Measurements from ENCODE around the gene GABRA1.

Gene GABRA1

DNA sequence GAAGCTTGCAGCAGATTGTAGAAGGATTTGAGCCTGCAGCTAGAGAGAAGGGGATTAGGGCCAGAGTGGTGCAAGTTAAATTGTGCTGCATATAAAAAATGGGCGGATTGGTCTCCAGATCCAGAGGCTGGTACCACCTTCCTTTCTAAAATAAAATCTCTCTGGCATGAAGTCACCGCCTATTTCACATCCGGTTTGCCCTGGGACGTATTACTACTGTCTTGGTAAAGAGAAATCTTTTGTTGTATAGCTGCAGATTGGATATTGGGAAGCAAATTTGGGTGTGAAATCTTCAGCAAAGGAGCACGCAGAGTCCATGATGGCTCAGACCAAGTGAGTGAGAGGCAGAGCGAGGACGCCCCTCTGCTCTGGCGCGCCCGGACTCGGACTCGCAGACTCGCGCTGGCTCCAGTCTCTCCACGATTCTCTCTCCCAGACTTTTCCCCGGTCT is at the start of gene GABRA1:
GABRA1 (plus strand) TSS at position 180 of the 451 bp plus-strand sequence. CDS start 2,691 bp downstream, outside the sequence.
- DNase-seq: no peak

DNA sequence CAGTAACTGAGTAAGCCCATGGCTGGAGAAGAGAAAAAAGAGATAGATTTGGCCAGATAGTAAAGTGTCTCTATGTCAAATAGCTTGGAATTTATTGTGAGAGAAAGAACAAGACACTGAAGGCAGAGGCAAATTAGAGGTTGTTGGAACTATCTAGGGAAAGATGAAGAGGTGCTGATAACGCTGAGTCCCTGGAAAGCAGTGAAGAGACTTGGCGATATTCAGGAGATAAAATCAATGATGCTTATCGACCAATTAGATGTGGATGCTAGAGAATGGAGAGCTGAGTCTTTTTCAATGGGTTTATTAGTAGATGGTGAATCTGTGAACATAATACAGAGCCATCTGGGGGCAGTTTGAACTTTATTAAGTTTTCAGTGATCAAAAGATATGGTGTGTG is 48.6 kb upstream of the GABRA1 start:
- no peak for DNase-seq

DNA sequence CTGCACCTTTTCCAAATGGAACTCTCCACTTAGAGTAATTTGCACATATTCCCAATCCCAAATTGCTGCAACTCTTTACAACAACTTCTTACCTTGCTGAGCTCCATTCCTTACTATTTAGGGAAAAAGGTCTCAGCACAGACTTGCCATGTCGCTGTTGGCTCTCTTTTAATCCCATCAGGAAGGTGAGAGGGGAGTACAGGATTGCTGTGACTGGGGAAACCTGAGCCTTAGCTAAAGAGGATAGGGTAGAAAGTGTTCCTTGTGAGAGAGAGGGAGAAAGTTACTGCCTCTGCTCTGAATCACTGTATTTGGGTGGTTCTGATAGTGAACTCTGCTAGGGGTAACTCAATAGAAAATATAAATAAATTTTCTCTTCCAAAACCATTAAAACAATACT is 43.7 kb upstream of the GABRA1 start:
- DNase-seq: no peak

DNA sequence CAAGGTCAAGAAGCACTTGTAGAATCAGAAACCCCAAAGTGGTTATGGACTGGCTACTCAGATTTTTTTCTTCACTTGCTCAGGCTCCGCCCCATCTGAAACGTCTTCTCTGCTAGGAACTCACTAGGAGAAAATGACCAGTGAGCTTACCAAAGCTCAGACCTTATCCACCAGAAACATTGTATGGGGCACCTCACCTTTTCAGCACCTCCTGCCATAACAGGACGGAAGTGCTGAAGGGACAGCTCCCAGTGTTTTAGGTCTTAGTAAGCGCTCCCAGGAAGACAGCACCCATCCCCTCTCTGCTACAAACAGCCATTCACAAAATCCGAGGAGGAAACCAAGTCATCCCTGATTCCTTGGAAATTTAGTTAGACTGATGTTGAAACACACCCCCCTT is 1.2 kb upstream of the GABRA1 start:
- peak; percentile 4 for DNase-seq

DNA sequence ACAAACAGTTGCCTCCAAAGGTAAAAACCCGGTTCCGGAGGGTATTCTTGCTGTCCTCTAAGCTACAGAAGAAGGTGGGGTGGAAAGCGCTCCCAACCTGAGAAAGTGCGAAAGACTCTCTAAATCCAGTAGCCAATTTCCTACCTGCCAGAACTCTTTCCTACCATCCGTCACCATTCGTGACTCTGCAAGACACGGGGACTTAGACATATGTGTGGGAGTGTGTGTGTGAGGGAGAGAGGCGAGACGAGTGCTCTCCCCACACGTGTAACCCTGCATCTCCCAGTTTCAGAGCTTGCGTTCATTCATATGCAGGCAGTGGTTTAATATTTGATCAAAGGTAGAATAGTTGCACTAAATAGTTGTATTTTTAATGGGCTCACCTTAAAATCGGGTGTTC is 473 bp upstream of the GABRA1 start:
- no peak for DNase-seq

DNA sequence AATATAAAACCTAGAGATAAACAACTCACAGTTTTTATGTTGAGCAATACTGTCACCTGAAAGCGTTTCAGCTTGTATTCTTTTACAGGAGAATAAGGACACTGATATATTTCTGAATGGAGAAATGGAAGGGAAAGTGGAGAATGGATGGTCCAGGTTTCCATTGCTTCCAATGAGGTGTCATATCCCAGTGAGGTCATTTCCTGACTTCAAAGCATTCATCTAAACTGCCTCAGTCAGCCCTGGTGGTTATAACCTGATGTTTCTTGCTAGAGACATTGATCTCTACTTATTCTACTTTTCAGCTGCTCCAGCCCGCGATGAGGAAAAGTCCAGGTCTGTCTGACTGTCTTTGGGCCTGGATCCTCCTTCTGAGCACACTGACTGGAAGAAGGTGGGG is 2.6 kb downstream of the GABRA1 start:
- DNase-seq: no peak

DNA sequence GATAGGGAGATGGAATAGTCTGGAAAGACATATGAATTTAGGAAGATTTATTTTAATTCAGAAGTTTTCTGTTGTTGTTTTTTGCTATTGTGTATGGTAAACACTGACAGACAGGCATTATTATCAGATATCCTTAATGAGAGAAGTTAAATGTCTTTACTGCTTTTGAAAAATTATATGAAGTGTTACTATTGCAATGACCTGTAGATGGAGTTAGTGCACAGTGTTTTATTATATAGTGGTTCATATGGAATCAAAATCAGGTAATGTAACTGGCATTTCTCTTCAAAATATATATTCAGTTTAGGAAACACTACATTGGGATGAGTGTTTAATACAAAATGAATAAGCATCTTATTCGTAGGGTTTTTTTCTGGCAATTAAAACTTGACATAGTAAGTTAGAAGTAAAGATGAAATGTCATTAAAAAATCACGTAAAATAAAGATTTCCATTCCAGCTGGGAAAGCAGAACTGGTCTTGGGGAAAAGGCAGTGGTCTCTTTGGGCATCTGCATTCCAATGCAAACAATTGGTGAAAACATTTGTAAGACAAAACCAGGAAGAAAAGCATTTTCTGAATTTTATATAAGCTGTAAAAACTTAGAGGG is 3.9 kb downstream of the GABRA1 start:
- no peak for DNase-seq

DNA sequence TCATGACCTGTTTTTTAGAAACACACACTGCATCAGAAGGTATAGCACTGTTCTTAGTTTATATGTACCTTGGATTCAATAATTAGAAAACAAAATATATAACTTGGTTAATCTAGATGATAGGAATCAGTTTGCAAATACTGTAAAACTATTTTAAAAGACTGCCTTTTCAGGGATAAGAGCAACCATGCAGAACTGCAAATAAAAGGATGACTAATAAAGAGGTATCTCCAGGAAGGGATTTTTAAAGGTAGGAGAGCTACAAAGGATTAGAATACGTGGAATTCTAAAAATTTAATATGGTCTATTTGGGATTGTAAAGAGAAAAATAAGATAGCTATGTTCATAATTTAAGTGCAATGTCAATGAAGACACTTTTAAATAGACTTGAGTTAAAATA is 9.4 kb downstream of the GABRA1 start:
- no peak for DNase-seq

DNA sequence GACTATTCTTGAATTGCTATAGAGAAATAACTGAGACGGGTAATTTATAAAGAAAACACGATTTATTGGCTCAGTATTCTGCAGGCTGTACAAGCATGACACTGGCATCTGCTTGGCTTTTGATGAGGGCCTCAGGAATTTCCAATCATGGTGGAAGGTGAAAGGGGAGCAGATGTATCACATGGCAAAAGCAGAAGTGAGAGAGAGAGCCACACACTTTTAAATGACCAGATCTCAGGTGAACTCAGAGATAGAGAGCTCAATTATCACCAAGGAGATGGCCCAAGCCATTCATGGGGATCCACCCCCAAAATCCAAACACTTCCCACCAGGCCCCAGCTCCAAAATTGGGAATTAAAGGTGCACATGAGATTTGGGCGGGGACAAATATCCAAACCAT is 15.3 kb downstream of the GABRA1 start:
- no peak for DNase-seq

DNA sequence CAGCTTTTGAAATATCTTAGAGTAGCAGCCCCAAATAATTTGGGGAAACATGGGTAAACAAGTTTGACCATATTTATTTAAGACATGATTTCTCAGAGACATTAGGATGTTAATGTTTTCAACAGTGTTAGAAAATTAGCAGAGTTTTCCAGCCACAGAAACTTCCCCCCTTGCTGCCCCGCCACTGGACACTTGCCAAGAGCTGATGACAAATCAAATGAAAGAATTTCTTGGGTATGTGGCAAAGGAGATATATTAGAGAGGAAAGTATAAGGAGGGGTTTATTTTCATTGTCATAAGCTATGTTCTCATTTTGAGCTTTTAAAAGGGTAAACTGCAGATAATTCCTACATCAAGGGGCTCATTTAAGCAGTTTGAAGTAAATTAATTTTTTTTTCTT is 15.9 kb downstream of the GABRA1 start:
- no peak for DNase-seq

DNA sequence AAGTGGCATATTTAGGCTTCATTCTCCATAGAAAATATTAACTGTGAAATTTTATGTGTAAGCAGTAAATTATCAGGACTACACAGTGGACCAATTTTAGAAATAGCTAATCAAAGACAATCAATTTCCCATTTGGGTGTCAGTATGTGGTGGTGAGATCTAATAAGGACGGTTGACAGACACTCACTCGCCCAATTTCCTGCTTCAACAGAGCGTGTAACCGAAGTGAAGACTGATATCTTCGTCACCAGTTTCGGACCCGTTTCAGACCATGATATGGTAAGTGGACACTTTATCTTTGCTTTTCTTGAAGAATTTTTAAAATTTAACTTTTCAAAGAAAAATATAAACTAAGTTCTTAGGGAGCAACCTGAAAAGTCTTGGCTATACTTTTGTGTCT is 17.6 kb downstream of the GABRA1 start:
- DNase-seq: no peak

DNA sequence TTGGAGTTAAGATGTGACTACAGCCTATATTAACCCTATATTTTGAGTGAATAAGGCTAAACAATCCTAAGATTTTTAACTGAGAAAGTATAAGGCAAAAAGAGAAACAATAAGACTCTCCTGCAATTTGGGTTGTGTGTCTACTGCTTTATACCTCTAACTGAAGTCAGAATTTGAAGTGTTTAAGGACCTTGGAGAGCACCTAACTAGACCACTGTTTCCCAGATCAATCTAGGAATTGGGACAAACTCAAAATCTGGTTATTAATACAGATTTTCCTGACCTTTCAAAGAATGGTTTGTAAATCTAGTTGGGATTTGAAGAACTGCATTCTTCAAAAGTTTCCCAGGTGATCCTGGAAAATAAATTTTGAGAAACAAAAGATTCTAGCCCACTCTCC is 42.1 kb downstream of the GABRA1 start:
- DNase-seq: no peak

DNA sequence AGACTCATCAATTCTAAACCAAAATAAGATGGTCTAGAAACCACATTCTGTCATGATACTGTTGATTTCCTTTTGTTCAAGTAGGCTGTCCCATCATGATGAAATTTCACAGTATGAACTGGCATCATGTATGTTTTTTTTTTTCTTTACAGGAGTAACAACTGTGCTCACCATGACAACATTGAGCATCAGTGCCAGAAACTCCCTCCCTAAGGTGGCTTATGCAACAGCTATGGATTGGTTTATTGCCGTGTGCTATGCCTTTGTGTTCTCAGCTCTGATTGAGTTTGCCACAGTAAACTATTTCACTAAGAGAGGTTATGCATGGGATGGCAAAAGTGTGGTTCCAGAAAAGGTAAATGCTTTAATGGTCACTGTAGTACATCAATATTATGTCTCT is 47.6 kb downstream of the GABRA1 start:
- DNase-seq: no peak

DNA sequence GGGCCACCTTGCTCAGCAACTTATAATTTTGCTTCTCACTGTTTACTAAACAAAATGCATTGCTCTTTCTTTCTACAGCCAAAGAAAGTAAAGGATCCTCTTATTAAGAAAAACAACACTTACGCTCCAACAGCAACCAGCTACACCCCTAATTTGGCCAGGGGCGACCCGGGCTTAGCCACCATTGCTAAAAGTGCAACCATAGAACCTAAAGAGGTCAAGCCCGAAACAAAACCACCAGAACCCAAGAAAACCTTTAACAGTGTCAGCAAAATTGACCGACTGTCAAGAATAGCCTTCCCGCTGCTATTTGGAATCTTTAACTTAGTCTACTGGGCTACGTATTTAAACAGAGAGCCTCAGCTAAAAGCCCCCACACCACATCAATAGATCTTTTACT is 49.1 kb downstream of the GABRA1 start:
- no peak for DNase-seq

DNA sequence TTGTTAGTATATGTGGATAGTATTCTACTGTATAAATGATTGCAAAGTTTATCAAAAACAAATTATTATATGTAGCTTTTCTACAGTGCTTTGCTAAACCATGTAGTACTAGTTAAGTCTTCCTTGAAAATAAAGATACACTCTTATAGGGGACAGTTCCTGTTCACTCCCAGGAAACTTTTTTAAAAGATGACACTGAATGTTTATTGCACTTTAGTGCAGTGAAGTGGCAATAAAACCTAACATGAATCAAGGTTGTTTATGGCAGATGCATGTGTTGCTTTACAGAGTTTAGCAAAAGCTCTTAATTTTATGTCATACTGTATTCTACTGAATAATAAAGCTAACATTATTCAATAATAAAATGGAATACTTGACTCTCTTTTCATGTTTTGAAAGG is 51.7 kb downstream of the GABRA1 start:
- DNase-seq: no peak

DNA sequence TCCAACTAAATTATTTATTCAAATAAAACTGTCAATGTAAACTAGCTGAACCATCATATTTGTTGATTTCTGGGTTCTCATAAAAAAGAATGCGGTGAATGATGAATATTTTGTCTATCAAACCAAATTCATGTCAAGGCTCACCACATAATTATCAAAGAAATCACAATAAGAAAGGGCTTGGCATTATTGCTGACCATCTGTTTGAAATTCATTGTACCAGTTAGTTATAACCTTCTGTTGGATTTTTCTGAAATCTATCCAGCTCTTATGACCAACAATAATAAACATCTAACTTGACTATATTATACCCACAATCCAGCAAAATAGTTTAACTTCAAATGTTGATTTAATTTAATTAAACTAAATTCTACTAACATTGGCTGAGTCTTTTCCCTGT is 53.1 kb downstream of the GABRA1 start:
- no peak for DNase-seq

DNA sequence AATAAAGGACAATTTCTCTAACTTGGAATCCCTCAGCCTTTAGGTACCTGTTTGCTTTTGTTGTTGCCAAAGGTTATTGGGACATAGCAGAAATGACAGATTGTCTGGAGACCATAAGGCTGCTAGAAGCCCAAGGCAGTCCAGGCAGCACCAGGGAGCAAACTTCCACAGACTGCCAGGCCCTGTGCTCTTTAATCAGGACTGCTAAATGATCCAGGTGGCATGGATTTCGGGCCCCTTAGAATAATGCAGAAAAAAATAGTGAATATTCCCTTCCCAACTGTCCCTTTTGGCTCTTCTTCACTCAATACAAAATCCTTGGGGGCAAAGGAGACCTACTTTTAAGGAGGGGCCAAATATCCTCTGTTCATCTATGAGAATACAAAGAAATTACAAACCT is 73.9 kb downstream of the GABRA1 start:
- no peak for DNase-seq

DNA sequence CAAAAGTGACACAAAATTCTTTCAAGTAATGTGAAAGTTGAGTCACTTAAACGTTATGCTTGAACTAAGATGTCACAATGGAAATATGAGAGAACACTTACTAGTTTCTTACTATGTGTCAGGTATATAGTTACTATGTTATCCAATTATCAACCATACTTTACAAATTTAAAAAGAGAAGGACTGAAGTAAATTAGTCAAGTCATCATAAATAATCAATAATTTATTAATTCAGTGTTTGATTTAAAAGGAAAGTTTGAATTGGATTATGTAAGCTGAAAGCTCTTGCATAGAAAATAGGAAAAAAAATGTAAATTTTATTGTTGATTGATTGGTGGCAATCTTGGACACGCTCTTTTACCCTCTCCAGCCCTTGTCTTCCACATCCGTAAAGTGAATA is 76.3 kb downstream of the GABRA1 start:
- no peak for DNase-seq

DNA sequence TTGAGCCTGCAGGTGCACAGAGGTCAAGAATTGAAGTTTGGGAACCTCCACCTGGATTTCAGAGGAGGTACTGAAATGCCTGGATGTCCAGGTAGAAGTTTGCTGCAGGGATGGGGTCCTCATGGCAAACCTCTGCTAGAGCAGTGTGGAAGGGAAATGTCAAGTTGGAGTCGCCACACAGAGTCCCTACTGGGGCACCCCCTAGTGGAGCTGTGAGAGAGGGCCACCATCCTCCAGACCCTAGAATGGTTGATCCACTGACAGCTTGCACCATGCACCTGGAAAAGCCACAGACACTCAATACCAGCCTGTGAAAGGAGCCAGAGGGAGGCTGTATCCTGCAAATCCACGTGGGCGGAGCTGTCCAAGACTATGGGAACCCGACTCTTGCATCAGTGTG is 78.0 kb downstream of the GABRA1 start:
- DNase-seq: no peak

DNA sequence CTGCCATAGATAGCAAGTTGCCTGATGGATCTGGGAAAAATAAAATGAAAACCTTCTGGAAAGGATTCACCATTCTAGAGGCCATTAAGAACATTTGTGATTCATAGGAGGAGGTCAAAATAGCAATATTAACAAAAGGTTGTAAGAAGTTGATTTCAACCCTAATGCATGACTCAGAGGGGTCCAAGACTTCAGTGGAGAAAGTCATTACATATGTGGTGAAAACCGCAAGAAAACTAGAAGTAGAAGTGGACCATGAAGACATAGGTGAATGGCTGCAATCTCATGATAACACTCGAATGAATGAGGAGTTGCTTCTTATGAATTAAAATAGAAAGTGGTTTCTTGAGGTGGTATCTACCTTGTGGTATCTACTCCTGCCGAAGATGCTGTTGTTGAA is 86.6 kb downstream of the GABRA1 start:
- no peak for DNase-seq

DNA sequence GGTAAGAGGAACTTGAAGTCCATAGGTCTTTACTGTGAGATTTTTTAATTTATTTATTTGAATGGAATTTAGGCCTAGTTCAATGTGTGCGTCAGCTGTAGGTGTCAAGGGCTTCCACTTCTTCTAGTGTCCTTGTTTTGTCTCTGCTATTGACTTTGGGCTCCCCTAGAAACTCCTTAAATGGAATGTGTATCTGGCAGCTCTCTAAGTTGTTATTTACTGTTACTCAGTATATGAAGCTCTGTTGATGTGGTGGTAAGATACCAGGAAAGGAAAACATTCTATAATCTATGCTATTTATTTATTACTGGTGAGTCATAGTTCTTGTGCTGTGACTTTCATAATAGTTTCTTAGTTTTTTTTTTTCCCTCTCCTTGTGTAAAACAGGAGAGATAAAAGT is 97.1 kb downstream of the GABRA1 start:
- no peak for DNase-seq

DNA sequence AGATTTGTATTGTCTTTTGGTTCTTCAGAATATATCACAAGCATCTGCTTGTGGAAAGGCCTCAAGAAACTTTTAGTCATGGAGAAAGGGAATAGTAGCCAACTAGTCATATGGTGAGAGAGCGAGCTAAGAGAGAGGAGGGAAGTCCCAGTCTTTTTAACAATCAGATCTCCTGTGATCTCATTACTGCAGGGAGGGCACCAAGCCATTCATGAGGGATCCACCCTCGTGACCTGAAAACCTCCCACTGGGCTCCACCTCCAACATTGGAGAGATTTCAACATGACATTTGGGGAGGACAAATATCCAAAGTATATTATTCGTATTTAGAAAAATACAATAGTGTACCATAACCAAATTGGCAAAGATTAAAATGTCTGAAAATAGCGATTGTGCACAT is 99.0 kb downstream of the GABRA1 start:
- DNase-seq: no peak
